Neural crest cell (in vitro differentiated cells): ENCODE data around the gene DNAJC6. TPM values are rescaled to one million over a fixed set of nuclear protein-coding genes. Genes with fewer than 3 reads are reported as not detected.

Source experiments
- DNase-seq: peaks from one replicate; pipeline ENCODE4 v3.0.0; 2021; ENCODE audit warnings: low read depth, mixed read lengths, low spot score
- H3K27ac Mint-ChIP-seq: one replicate; pipeline ENCODE4 v1.8.0; 2021; ENCODE audit warnings: mild to moderate bottlenecking, mixed read lengths; ENCODE audit not compliant: unreplicated experiment
- H3K27me3 Mint-ChIP-seq: 2 replicates; pipeline ENCODE4 v1.8.0; 2021; ENCODE audit warnings: low read depth, mild to moderate bottlenecking, mixed read lengths
- H3K36me3 Mint-ChIP-seq: 2 replicates; pipeline ENCODE4 v1.8.0; 2021; ENCODE audit warnings: low read depth, mild to moderate bottlenecking, mixed read lengths
- H3K4me1 Mint-ChIP-seq: 2 replicates; pipeline ENCODE4 v1.8.0; 2021; ENCODE audit warnings: mixed read lengths
- H3K4me3 Mint-ChIP-seq: one replicate; pipeline ENCODE4 v1.8.0; 2021; ENCODE audit warnings: mild to moderate bottlenecking, mixed read lengths
- H3K9me3 Mint-ChIP-seq: 2 replicates; pipeline ENCODE4 v1.8.0; 2021; ENCODE audit warnings: mixed read lengths
- CTCF ChIP-seq: fragments of 200-600 bp; sonication (generic); conservative IDR thresholded peaks from 2 replicates; pipeline ENCODE4 v1.5.0; 2021; ENCODE audit warnings: antibody characterized with exemption, mild to moderate bottlenecking
- total RNA-seq: library from RNA; stranded (reverse); gene quantifications from 2 replicates; pipeline ENCODE4 v1.2.1, GENCODE V29; 2021

DNAJC6 gene
- total RNA-seq, 1 donor from 2014 or later, result 2.4 TPM

GRCh38 chr1:65269612-65270011 lies 39.7 kb upstream of the DNAJC6 start:
- peaks cover 49% of the 10 kb centered on the region for H3K27me3 Mint-ChIP-seq
- TF ChIP-seq CTCF, result no peak
- no peaks in the 10 kb centered on the region for H3K9me3 Mint-ChIP-seq
- no peak for DNase-seq
- H3K4me3 Mint-ChIP-seq, result no peak overlapping the region
- H3K36me3 Mint-ChIP-seq, result no peaks in the 10 kb centered on the region
- peaks cover 14% of the 10 kb centered on the region for H3K4me1 Mint-ChIP-seq
- H3K27ac Mint-ChIP-seq, result no peak overlapping the region

- Mint-ChIP-seq H3K36me3 (no peaks in the 10 kb centered on the region), H3K27me3 (peaks cover 43% of the 10 kb centered on the region), H3K9me3 (no peaks in the 10 kb centered on the region), H3K4me1 (peaks cover 5% of the 10 kb centered on the region), H3K4me3 (no peak overlapping the region), H3K27ac (no peak overlapping the region)
- no peak for TF ChIP-seq CTCF
- DNase-seq, result no peak
Measured at GRCh38 chr1:65276197-65276939, 33.0 kb upstream of the DNAJC6 start.

GRCh38 chr1:65277605-65278347 lies 31.6 kb upstream of the DNAJC6 start:
- TF ChIP-seq CTCF, result no peak
- Mint-ChIP-seq H3K9me3 (no peaks in the 10 kb centered on the region), H3K36me3 (no peaks in the 10 kb centered on the region), H3K27ac (no peak overlapping the region), H3K4me3 (no peak overlapping the region), H3K4me1 (peaks cover 5% of the 10 kb centered on the region), H3K27me3 (peaks cover 43% of the 10 kb centered on the region)
- no peak for DNase-seq

- DNase-seq, result no peak
- Mint-ChIP-seq H3K4me3 (no peak overlapping the region), H3K27ac (no peak overlapping the region), H3K9me3 (no peaks in the 10 kb centered on the region), H3K36me3 (no peaks in the 10 kb centered on the region), H3K4me1 (peaks cover 5% of the 10 kb centered on the region), H3K27me3 (peaks cover 43% of the 10 kb centered on the region)
- TF ChIP-seq CTCF, result no peak
Measured at GRCh38 chr1:65278376-65279069, 30.8 kb upstream of the DNAJC6 start.

GRCh38 chr1:65279070-65279779 lies 30.1 kb upstream of the DNAJC6 start:
- H3K9me3 Mint-ChIP-seq, result no peaks in the 10 kb centered on the region
- no peak overlapping the region for H3K27ac Mint-ChIP-seq
- H3K36me3 Mint-ChIP-seq, result no peaks in the 10 kb centered on the region
- peaks cover 43% of the 10 kb centered on the region for H3K27me3 Mint-ChIP-seq
- no peak overlapping the region for H3K4me3 Mint-ChIP-seq
- DNase-seq, result no peak
- H3K4me1 Mint-ChIP-seq, result peaks cover 5% of the 10 kb centered on the region
- TF ChIP-seq CTCF, result no peak
